WI38 (cell line): ENCODE data around the gene SLCO4A1.

Experiments
- H3K4me3 ChIP-seq: 2 replicates; pipeline ENCODE4 v1.5.1; 2011; ENCODE audit warnings: low read depth, mild to moderate bottlenecking, control low read depth, low read length
- TF ChIP-seq, protein P1 (sequence below): IDR thresholded peaks from 2 replicates; pipeline ENCODE4 v1.5.1; 2012; ENCODE audit warnings: low read depth, mild to moderate bottlenecking, control low read depth, low read length

The SLCO4A1 gene

DNA sequence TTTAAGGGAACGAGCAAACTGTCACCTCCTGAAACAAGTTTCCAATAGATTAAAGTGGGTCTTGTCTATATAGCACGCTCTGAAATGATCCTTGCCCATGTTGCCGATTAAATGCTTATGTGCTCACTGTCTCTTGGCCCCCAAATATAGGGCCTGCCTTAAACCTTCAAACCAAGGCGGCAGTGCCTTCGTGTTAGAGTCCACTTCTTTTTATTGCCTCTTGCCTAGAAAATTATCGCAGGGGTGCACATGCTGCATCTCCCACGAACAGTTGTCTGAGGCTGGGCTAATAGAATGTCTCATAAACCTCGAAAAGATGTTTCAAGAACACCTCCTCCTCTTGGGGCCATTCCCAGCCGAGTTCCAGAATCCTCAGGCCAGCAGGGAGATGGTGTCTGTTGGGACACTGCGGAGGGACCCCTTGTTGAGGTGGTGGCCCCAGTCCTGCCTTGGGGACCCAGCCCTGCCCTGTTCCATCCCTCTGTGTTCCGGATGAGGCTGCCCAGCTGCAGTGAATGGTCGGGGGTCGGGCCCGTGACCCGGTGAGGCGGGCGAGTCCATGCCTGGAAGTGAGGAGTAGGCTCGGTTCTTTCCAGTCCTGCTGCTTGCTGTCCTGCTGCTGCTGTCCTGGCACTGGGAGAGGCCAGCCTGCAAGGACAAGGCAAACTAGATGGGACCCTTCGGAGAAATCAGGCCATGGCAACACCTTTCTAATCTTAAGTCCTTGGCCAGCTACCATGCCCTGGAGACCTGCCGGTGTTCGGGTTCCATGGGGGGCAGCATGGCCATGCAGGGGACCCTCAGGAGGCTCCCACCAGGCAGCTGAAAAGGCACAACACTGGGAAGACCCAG lies 34.7 kb upstream of the SLCO4A1 start:
- TF ChIP-seq, protein P1, sequence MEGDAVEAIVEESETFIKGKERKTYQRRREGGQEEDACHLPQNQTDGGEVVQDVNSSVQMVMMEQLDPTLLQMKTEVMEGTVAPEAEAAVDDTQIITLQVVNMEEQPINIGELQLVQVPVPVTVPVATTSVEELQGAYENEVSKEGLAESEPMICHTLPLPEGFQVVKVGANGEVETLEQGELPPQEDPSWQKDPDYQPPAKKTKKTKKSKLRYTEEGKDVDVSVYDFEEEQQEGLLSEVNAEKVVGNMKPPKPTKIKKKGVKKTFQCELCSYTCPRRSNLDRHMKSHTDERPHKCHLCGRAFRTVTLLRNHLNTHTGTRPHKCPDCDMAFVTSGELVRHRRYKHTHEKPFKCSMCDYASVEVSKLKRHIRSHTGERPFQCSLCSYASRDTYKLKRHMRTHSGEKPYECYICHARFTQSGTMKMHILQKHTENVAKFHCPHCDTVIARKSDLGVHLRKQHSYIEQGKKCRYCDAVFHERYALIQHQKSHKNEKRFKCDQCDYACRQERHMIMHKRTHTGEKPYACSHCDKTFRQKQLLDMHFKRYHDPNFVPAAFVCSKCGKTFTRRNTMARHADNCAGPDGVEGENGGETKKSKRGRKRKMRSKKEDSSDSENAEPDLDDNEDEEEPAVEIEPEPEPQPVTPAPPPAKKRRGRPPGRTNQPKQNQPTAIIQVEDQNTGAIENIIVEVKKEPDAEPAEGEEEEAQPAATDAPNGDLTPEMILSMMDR, result no peak
- H3K4me3 ChIP-seq, result no peak overlapping the region

DNA sequence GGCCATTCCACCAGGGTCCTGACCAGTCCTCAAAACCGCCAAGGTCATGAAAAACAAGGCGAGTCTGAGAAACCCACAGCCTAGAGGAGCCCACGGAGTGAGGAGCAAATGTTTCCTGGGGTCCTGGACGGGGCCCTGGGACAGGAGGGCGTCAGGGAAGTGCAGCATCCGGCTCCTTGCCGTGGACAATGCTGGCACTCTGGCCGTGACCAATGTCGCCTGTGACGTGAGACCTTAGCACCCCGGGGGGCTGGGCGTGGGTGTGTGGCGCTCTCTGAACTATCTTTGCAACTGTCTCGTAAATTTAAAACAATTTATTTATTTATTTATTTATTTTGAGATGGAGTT lies 34.1 kb upstream of the SLCO4A1 start:
- TF ChIP-seq, protein P1, result no peak
- H3K4me3 ChIP-seq, result no peak overlapping the region

DNA sequence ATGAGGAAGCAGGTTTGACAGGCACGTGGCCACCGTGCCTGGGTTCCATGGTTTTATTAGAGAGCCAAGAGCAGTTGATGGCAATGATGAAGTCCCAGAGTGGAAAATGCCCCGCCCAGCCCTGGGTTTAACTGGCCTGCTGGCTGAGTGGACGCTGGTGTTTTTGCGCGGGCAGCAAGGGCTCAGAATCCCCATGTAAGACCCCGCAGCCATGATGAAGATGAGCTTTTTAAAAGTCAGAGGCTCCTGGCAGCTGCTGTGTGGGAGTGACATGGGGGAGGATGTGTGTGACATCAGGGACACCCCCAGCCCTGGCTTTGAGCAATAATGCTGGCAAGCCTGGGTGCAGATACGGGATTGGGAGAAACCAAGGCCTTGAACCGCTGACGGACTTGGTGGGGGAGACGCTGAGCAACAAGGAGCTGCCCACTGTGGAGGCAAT lies 33.0 kb upstream of the SLCO4A1 start:
- no peak overlapping the region for H3K4me3 ChIP-seq
- TF ChIP-seq, protein P1, result no peak

DNA sequence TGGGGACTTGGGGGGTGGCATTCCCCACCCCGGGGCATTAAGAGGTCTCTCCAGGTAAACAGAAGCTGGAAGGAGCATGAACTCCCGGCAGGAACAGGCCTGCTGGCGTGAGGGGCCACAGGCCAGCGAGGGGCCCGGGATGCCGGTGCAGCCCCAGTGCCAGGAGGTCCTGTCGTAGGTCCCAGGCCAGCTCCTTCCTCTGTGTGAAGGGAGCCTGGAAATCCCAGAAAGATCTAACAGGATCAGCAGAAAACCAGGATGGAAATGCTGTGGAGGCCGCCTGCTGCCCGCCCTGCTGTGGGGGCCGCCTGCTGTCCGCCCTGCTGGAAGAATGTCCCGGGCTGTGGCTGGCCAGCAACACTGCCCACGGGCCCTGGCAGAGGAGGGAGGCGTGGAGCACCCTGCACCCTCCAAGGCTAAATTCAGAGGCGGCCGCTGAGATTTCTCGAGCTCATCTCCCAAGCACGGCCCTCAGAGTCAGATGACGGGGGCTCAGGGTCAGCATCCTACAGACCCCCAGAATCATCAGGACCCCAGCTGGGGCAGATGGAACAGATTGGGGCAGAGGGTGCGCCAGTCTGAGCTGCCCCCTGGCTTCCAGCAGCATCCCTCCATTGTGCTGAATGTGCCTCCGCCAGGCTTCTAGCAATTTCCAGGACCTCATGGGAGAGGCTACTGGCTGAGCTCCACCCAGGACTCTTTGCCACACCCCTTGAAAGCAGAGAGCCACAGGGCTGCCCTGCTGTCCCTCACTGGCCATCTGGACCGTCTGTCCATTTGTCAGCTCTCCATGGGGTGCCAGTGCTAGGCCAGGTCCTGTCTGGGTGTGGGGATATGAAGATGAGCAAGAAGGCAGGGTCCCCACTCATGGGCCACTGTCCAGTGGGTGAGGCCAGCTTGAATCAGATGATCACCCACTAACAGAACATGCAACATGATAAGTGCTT lies 32.2 kb upstream of the SLCO4A1 start:
- TF ChIP-seq, protein P1, result no peak
- H3K4me3 ChIP-seq, result no peak overlapping the region

DNA sequence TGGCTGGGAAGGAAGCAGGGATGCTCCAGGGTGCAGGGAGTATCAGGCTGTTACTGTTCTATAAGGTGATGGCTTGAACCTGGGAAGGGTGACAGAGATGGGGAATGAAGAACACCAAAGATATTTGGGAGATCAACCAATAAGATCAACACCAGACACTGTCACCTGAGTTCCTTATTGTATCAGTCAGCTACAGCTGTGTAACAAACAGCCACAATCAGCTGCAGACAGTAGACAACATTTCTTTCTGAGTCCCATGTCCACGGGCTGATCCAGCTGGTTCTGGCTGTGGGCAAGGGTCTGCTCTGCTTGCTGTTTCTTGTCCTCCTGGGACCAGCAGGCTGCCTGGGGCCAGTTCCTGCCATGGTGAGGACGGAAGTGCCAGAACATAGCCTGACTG lies 31.3 kb upstream of the SLCO4A1 start:
- H3K4me3 ChIP-seq, result no peak overlapping the region
- TF ChIP-seq, protein P1, result no peak

DNA sequence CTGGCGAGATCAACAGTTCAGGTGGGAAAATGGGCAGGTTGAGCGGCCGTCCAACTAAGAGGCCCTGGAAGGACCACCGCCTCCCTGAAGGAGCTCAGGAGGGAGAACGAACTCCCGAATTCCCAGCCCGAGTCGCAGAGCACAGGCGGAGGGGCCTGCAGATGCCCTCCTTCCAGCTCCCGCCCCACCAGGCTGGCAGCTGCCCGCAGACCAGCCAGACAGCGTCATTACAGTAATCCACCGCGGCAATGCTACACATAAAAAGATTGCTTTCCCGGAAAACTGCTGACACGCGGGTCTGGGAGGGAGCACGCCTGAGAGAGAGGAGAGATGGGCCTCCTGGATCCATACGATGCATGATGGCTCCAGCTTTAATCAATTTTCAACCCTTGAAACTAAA lies 30.5 kb upstream of the SLCO4A1 start:
- H3K4me3 ChIP-seq, result no peak overlapping the region
- TF ChIP-seq, protein P1, result no peak
